Neural cell (in vitro differentiated cells): Measurements from ENCODE around the gene NIPA2. TPM values are rescaled to one million over a fixed set of nuclear protein-coding genes. Genes with fewer than 3 reads are reported as not detected.

Source experiments
- H2AFZ ChIP-seq: fragments of 200-600, 300-800 bp; sonication (generic), shearing (Covaris generic); 2 replicates; pipeline ENCODE4 v1.6.0; 2014; ENCODE audit warnings: low read depth, mild to moderate bottlenecking, antibody characterized with exemption, low read length, moderate library complexity
- H3F3A ChIP-seq: fragments of 200-600 bp; shearing (Covaris generic); 2 replicates; pipeline ENCODE4 v1.6.1; 2016; ENCODE audit warnings: mild to moderate bottlenecking, moderate library complexity, mixed read lengths, antibody characterized with exemption, low read length; ENCODE audit not compliant: insufficient read depth, poor library complexity, severe bottlenecking
- H3K27ac ChIP-seq: fragments of 200-600, 300-800 bp; sonication (generic), shearing (Covaris generic); 2 replicates; pipeline ENCODE4 v1.5.1; 2014; ENCODE audit warnings: mild to moderate bottlenecking, low read length, moderate library complexity
- H3K27me3 ChIP-seq: fragments of 300-800, 200-600 bp; sonication (generic), shearing (Covaris generic); 2 replicates; pipeline ENCODE4 v1.6.0; 2014; ENCODE audit warnings: mild to moderate bottlenecking, low read depth, low read length, moderate library complexity; ENCODE audit not compliant: insufficient read depth
- H3K36me3 ChIP-seq: fragments of 300-800, 200-600 bp; sonication (generic), shearing (Covaris generic); 2 replicates; pipeline ENCODE4 v1.5.1; 2014; ENCODE audit warnings: mild to moderate bottlenecking, antibody characterized with exemption, low read length, moderate library complexity; ENCODE audit not compliant: insufficient read depth
- H3K4me2 ChIP-seq: fragments of 300-800, 200-600 bp; sonication (generic), shearing (Covaris generic); 2 replicates; pipeline ENCODE4 v1.6.0; 2014; ENCODE audit warnings: mild to moderate bottlenecking, low read length
- H3K4me3 ChIP-seq: fragments of 300-800, 200-600 bp; sonication (generic), shearing (Covaris generic); 2 replicates; pipeline ENCODE4 v1.5.1; 2014; ENCODE audit warnings: mild to moderate bottlenecking, low read length, moderate library complexity
- H3K79me2 ChIP-seq: fragments of 200-600 bp; shearing (Covaris generic); replicated peaks from 2 replicates; pipeline ENCODE4 v1.6.0; 2014; ENCODE audit warnings: mild to moderate bottlenecking, low read length, moderate library complexity; ENCODE audit not compliant: insufficient read depth
- H3K9ac ChIP-seq: fragments of 300-800, 200-600 bp; sonication (generic), shearing (Covaris generic); 2 replicates; pipeline ENCODE4 v1.6.1; 2016; ENCODE audit warnings: mild to moderate bottlenecking, low read length, mixed read lengths
- H3K9me2 ChIP-seq: fragments of 200-600 bp; shearing (Covaris generic); 2 replicates; pipeline ENCODE4 v1.6.1; 2016; ENCODE audit warnings: mild to moderate bottlenecking, low read length, mixed read lengths; ENCODE audit not compliant: insufficient read depth
- H3K9me3 ChIP-seq: fragments of 200-600, 300-800 bp; sonication (generic), shearing (Covaris generic); 2 replicates; pipeline ENCODE4 v1.6.1; 2016; ENCODE audit warnings: mild to moderate bottlenecking, mixed run types, low read length, moderate library complexity, mixed read lengths
- H4K20me1 ChIP-seq: fragments of 200-600 bp; shearing (Covaris generic); 2 replicates; pipeline ENCODE4 v1.6.1; 2016; ENCODE audit warnings: mild to moderate bottlenecking, mixed run types; ENCODE audit not compliant: insufficient read depth
- EP300 ChIP-seq: fragments of 450-650 bp; conservative IDR thresholded peaks from 2 replicates; pipeline ENCODE4 v1.6.1; 2014; ENCODE audit warnings: antibody characterized with exemption, mild to moderate bottlenecking, moderate library complexity; ENCODE audit not compliant: poor library complexity, severe bottlenecking
- EZH2 ChIP-seq: fragments of 200-600, 300-800 bp; shearing (Covaris generic), sonication (generic); IDR thresholded peaks from 2 replicates; pipeline ENCODE4 v1.6.1; 2014; ENCODE audit warnings: antibody characterized with exemption, low read length, borderline replicate concordance, mild to moderate bottlenecking; ENCODE audit not compliant: insufficient read depth, poor library complexity, severe bottlenecking
- MXI1 ChIP-seq: fragments of 450-650 bp; conservative IDR thresholded peaks from 2 replicates; pipeline ENCODE4 v1.6.1; 2014; ENCODE audit warnings: antibody characterized with exemption, mild to moderate bottlenecking; ENCODE audit not compliant: poor library complexity, severe bottlenecking
- POLR2AphosphoS5 ChIP-seq: IDR thresholded peaks from 2 replicates; pipeline ENCODE4 v1.6.1; 2012
- RAD21 ChIP-seq: fragments of 450-650 bp; conservative IDR thresholded peaks from 2 replicates; pipeline ENCODE4 v1.6.1; 2014; ENCODE audit warnings: antibody characterized with exemption, mild to moderate bottlenecking, moderate library complexity
- SMC3 ChIP-seq: fragments of 450-650 bp; conservative IDR thresholded peaks from 2 replicates; pipeline ENCODE4 v1.6.1; 2014; ENCODE audit warnings: antibody characterized with exemption, mild to moderate bottlenecking, moderate library complexity; ENCODE audit not compliant: poor library complexity
- TAF1 ChIP-seq: IDR thresholded peaks from 2 replicates; pipeline ENCODE4 v1.6.1; 2012; ENCODE audit warnings: low read depth
- polyA plus RNA-seq: library from polyadenylated mRNA; depleted of rRNA; stranded (reverse); fragments of >200 nt; gene quantifications from 2 replicates; pipeline ENCODE4 v1.2.3, GENCODE V29; 2014
- TF ChIP-seq, protein P1 (sequence below): fragments of 450-650 bp; IDR thresholded peaks from 2 replicates; pipeline ENCODE4 v1.5.1; 2014; ENCODE audit warnings: antibody characterized with exemption, mild to moderate bottlenecking, moderate library complexity; ENCODE audit not compliant: poor library complexity, severe bottlenecking
- TF ChIP-seq, protein P2 (sequence below): IDR thresholded peaks from 2 replicates; pipeline ENCODE4 v1.6.1; 2012; ENCODE audit warnings: borderline replicate concordance

Gene NIPA2
- polyA plus RNA-seq, 1 donor from 2014 or later = 52.6 TPM

DNA sequence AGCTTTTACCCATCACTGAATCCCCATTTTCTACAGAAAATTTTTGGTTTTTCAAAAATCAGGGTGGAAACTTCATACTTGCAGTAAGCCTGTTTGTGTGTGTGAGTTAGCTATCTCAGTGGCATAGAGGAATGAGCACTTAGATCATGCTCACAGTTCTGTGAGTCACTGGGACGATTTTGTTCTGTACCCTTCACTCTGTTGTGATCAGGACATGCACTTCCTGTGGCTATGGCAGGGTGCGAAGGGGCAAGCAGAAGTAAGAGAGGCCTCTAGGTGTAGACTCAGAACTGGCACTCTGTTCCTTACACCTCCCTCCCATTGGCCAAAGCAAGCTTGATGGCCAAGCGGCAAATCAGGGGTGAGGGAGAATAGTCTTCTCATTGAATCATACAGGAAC lies 11.6 kb downstream of the NIPA2 start:
- H3K4me3 ChIP-seq = no peak overlapping the region
- no peaks in the 10 kb centered on the region for H4K20me1 ChIP-seq
- H3K27ac ChIP-seq = no peak overlapping the region
- TF ChIP-seq EP300 (no peak), TAF1 (no peak), POLR2AphosphoS5 (no peak), EZH2 (no peak), SMC3 (no peak), MXI1 (no peak), RAD21 (no peak)
- TF ChIP-seq, protein P1, sequence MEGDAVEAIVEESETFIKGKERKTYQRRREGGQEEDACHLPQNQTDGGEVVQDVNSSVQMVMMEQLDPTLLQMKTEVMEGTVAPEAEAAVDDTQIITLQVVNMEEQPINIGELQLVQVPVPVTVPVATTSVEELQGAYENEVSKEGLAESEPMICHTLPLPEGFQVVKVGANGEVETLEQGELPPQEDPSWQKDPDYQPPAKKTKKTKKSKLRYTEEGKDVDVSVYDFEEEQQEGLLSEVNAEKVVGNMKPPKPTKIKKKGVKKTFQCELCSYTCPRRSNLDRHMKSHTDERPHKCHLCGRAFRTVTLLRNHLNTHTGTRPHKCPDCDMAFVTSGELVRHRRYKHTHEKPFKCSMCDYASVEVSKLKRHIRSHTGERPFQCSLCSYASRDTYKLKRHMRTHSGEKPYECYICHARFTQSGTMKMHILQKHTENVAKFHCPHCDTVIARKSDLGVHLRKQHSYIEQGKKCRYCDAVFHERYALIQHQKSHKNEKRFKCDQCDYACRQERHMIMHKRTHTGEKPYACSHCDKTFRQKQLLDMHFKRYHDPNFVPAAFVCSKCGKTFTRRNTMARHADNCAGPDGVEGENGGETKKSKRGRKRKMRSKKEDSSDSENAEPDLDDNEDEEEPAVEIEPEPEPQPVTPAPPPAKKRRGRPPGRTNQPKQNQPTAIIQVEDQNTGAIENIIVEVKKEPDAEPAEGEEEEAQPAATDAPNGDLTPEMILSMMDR = no peak
- TF ChIP-seq, protein P2, sequence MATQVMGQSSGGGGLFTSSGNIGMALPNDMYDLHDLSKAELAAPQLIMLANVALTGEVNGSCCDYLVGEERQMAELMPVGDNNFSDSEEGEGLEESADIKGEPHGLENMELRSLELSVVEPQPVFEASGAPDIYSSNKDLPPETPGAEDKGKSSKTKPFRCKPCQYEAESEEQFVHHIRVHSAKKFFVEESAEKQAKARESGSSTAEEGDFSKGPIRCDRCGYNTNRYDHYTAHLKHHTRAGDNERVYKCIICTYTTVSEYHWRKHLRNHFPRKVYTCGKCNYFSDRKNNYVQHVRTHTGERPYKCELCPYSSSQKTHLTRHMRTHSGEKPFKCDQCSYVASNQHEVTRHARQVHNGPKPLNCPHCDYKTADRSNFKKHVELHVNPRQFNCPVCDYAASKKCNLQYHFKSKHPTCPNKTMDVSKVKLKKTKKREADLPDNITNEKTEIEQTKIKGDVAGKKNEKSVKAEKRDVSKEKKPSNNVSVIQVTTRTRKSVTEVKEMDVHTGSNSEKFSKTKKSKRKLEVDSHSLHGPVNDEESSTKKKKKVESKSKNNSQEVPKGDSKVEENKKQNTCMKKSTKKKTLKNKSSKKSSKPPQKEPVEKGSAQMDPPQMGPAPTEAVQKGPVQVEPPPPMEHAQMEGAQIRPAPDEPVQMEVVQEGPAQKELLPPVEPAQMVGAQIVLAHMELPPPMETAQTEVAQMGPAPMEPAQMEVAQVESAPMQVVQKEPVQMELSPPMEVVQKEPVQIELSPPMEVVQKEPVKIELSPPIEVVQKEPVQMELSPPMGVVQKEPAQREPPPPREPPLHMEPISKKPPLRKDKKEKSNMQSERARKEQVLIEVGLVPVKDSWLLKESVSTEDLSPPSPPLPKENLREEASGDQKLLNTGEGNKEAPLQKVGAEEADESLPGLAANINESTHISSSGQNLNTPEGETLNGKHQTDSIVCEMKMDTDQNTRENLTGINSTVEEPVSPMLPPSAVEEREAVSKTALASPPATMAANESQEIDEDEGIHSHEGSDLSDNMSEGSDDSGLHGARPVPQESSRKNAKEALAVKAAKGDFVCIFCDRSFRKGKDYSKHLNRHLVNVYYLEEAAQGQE = no peak
- H3K36me3 ChIP-seq = no peaks in the 10 kb centered on the region
- peaks cover 9% of the 10 kb centered on the region for H3K79me2 ChIP-seq
- no peak overlapping the region for H3K4me2 ChIP-seq
- H2AFZ ChIP-seq = no peak overlapping the region
- H3K9me2 ChIP-seq = no peaks in the 10 kb centered on the region
- H3K27me3 ChIP-seq = no peaks in the 10 kb centered on the region
- no peaks in the 10 kb centered on the region for H3K9me3 ChIP-seq
- H3F3A ChIP-seq = no peaks in the 10 kb centered on the region
- no peak overlapping the region for H3K9ac ChIP-seq

DNA sequence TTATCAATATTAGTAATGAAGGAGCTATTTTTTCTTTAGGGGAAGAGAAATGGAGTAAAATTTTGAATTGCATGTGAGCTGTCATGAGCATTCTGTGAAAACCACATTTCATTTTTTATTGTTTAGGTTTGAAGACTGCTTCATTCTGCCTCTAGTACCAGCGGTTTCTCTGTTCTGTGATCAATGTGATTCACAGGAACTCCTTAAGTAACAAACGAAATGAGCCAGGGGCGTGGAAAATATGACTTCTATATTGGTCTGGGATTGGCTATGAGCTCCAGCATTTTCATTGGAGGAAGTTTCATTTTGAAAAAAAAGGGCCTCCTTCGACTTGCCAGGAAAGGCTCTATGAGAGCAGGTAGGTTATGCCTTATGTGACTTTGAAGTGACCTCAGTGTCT lies 13.0 kb downstream of the NIPA2 start:
- TF ChIP-seq TAF1 (no peak), EZH2 (no peak), EP300 (no peak), POLR2AphosphoS5 (no peak), SMC3 (no peak), RAD21 (no peak), MXI1 (no peak)
- TF ChIP-seq, protein P1 = no peak
- TF ChIP-seq, protein P2 = no peak

More for the DNA sequence above, 13.0 kb downstream of the NIPA2 start:
- H3K27me3 ChIP-seq = no peaks in the 10 kb centered on the region
- H3K9me3 ChIP-seq = no peaks in the 10 kb centered on the region
- H3K79me2 ChIP-seq = peaks cover 9% of the 10 kb centered on the region
- no peak overlapping the region for H3K27ac ChIP-seq
- no peak overlapping the region for H3K9ac ChIP-seq
- no peaks in the 10 kb centered on the region for H4K20me1 ChIP-seq
- no peak overlapping the region for H3K4me3 ChIP-seq
- H3K36me3 ChIP-seq = no peaks in the 10 kb centered on the region
- no peaks in the 10 kb centered on the region for H3F3A ChIP-seq
- no peak overlapping the region for H3K4me2 ChIP-seq
- no peak overlapping the region for H2AFZ ChIP-seq
- H3K9me2 ChIP-seq = no peaks in the 10 kb centered on the region
